GM15510 (cell line): ENCODE results near the gene SETX.

Experiments used
- POLR2A ChIP-seq: IDR thresholded peaks from 3 replicates; pipeline ENCODE4 v1.6.1; 2011; ENCODE audit warnings: borderline replicate concordance; ENCODE audit not compliant: insufficient read length; ENCODE audit errors: extremely low read depth

Gene SETX

DNA sequence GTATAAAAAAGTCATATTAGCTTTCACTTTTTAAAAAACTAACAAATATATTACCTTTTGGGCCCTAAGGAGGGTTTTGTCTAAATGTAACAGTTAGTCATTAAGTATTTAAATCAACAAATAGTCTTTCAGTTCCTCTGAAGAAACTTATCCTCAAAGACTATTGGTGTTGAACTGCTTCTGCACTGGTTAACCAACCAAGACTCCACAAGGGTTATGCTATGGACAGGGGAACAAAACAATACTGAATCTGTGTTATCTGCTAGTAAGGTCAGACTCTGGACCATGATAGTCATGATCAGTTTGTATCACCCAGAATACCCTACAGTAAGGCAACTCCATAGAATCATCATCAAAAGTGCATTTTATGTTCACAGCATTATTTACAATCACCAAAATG is 42.4 kb downstream of the SETX start:
- TF ChIP-seq POLR2A, result no peak

- TF ChIP-seq POLR2A, result no peak
Observed at GRCh38 chr9:132311978-132312377, 42.8 kb downstream of the SETX start.

DNA sequence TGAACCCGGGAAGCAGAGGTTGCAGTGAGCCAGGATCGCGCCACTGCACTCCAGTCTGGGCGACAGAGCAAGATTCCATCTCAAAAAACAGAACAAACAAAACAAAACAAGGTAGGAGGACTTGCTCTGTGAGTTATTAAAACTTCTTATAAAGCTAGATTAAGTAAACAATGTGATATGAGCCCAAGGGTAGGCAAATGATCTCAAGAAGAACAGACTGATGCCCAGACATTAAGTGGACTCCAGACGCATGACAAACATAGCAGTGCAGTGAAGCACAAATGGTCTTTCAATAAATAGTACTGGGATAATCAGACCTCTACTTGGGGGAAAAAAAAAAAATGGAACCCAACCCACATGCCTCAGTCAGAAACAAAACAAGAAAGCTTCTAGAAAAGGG is 45.7 kb downstream of the SETX start:
- TF ChIP-seq POLR2A, result no peak

DNA sequence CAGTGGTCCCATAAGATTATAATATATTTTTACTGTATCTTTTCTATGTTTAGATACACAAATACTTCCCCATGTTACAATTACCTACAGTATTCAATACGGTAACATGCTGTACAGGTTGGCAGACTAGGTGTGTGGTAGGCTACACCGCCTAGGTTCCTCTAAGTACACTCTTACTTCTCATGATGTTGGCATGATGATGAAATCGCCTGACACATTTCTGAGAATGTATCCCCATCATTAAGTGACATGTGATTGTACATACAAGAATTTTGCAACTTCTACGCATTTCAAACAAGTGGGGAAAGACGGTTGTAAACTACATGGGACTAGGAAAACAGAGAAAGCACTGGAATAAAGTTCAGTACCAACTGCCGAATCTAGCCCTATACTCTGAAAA is 53.3 kb downstream of the SETX start:
- TF ChIP-seq POLR2A, result no peak

GRCh38 chr9:132299221-132299620 is 55.6 kb downstream of the SETX start:
- no peak for TF ChIP-seq POLR2A

DNA sequence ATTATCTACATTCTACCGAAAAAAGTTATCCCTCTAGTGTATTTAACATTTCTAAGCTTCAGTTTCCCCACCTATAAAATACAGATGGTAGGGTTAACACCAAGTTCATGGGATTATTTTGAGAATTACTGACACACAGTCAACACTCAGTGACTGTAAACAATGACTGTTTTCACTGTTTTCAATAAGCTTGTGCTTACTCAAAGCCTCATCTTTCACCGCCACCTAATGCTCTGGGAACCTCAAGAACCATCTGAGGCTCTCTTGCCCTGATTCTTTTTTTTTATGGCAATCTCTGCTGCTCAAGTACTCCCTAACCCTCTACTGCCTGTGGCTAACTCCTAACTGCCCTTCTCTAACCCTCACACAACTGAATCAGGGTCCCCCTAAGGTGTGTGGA is 59.6 kb downstream of the SETX start:
- no peak for TF ChIP-seq POLR2A

DNA sequence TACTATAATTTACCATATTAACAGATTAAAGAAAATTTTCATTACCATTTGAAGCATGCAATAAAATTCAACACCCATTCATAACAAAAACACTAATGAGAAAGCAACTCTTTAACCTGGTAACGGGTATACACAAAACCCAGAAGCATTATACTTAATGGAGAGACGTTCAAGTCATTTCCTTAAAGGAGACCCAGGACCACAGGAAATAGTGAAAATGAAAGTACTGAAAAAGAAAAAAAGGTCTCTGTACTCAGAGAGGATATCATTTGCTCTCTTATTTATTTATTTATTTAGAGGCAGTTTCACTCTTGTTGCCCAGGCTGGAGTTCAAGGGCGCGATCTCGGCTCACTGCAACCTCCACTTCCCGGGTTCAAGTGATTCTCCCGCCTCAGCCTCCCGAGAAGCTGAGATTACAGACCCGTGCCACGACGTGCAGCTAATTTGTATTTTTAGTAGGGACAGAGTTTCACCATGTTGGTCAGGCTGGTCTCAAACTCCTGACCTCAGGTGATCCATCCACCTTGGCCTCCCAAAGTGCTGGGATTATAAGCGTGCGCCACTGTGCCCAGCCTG is 61.6 kb downstream of the SETX start:
- no peak for TF ChIP-seq POLR2A

- no peak for TF ChIP-seq POLR2A
Observed at GRCh38 chr9:132288966-132289365, 65.8 kb downstream of the SETX start.

DNA sequence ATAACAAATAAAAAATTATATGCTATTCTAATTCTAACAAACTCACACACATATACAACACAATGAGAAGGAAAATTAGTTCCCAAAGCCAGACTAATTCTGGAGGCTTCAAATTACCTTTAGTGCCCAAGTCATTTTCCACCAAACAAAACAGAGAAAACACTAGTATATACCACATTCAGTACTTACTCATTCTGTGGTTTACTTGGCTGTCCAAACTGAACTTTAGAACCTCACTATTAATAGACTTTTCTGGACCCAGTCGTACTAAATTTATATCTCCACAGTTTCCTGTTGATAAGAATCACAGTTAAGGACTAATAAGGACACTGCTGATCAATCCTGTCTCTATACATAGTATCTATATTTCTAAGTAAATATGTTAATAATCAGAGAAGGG is 66.4 kb downstream of the SETX start:
- no peak for TF ChIP-seq POLR2A

DNA sequence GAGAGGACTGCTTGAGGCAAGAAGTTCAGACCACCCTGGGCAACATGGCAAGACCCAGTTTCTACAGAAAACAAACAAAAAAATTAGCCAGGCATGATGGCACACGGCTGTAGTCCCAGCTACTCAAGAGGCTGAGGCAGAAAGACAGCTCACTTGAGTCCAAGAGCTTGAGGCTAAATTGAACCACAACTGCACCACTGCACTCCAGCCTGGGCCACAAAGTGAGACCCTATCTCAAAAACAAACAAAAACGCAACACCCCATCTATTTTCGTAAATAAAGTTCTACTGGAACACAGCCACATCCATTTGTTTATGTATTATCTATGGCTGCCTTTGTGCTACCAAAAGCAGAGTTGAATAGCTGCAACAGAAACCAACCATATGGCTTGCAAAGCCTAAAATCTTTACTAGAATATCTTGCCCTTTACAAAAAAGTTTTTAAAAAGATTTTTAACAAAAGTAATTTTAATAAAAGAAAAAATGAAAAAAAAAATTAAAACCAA is 67.5 kb downstream of the SETX start:
- no peak for TF ChIP-seq POLR2A

DNA sequence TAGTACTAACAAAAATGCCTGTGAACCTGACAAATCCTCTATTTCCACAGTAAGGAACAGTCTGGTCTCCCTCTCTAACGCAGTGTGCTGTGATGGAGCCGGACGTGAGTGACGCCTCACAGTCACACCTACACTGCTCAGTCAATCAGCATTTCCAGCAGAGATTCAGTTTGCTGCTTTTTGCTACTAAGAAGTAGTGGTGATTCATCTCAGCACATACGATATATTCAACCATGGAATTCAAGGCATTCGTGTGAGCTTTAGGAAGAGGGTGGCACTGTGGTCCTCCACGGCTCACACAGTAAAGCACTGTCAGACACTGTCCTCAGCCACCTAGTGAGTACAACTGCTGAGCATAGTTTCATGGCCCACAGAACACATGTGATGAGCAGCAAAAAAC is 70.9 kb downstream of the SETX start:
- no peak for TF ChIP-seq POLR2A

GRCh38 chr9:132283165-132283564 is 71.6 kb downstream of the SETX start:
- TF ChIP-seq POLR2A, result no peak

DNA sequence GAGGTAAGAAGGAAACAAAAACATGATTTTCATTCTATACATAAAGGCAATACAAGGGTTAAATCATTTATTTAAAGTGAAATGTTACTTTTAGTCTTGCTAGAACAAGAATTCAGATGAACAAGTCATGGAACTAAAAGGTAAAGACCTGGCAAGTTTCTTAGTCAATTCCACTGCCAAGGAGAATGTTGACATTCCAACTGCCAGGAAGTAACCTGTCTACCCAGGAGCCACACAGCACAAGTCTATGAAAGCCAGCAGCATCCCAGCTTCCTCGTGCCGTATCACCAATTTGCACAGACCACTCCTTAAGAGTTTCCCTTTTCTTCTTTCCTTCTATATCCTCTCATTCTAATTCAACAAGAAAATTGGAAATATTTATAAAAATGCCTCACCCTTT is 79.9 kb downstream of the SETX start:
- TF ChIP-seq POLR2A, result no peak

DNA sequence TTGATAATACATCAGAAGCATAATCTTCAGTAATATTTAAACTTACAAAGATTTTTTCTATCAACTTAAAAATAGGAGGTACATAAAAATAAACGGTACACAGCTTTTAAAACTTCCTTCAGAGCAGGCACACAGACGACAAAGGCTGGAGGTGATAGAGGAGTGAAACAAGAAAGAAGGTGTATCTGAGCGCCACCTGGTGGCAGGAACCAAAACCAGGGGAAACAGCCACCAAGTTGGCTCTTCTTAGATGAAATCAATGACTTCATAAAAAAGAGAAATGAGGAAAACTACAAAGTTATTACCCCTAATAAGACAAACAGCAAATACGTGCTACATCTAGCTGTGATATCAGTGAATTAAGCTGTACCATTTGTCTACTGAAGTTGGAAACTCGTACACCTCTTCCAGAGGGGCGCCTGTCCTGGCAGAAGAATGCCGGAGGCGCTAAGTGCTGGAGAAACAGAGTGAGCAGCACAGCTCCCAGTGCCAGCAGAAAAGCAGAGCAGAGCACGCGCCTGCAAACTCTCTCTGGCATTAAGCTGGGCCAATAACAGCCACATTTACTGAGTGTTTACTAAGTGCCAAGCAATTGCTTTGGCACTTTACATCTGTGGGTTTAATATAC is 85.9 kb downstream of the SETX start:
- no peak for TF ChIP-seq POLR2A

DNA sequence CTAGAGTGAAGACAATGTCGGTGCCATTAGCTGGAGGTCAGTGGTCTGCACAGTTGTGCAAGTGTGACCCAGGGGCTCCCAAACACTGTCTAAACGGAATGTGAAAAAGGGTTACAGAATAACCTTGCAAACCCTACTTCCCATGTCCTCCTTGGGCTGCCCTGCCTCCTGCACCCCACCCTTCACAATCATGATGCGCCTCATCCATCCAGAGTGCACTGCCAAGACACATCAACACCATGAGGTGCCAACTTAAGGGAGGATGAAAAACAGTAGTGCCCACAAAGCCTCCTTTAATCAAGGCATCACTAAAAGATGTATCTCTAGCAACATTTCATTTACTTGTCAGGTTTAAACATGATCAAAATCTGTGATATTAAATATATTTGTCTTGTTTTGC is 87.1 kb downstream of the SETX start:
- no peak for TF ChIP-seq POLR2A

DNA sequence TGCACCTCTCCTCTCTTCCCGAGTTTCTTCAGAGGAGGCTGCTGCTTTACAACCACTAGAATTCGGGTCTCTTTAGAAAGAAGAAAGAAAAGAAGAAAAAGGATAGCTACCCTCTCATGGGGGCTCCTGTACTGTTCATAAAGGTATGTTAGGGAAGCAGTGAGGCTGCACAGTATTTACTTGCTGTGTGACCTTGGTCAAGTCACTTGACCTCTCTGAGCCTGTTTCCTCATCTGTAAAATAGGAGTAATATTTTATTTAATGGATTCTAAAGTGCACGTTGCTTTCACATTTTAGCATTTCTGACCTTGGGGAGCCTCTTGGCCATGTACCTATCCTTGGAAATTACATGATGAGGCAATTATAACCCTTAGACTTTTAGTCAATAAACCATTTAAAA is 88.8 kb downstream of the SETX start:
- no peak for TF ChIP-seq POLR2A
